ENCODE measurements around the gene MARCHF9. TPM values are rescaled to one million over a fixed set of nuclear protein-coding genes. Genes with fewer than 3 reads are reported as not detected.

Gene MARCHF9
- total RNA-seq, 4 donors from 2014 or later: 4.2 to 10.5 (median 5.2) TPM

- TF ChIP-seq CTCF (IDR thresholded peaks at IDR 0.05; ENCODE audit: low read depth): no peak
These were observed 37.8 kb upstream of the MARCHF9 start for GRCh38 chr12:57717131-57717530.

DNA sequence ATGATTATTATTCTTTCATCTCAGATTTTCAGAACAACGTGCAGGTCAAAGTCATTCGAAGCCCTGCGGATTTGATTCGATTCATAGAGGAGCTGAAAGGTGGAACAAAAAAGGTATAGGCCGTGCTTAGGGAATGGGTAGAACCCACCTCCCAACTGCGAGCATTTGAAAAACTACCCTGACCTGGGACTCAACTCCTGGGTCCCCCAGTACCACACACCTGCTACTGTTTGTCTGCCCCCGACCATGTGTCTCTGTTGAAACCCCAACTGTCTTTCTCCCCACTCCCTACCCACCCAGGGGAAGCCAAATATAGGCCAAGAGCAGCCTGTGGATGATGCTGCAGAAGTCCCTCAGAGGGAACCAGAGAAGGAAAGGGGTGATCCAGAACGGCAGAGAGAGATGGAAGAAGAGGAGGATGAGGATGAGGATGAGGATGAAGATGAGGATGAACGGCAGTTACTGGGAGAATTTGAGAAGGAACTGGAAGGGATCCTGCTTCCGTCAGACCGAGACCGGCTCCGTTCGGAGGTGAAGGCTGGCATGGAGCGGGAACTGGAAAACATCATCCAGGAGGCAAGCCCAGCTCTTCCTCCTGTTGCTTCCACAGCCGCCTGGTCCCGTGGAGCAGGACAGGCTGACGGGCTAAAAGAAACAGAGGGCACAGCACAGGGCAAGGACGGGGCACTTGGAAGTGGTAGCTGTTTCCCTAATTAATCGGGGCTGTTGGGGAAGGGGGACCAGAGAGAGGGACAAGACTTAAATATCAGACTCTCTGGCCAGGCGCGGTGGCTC lies 36.9 kb upstream of the MARCHF9 start:
- TF ChIP-seq CTCF (IDR thresholded peaks at IDR 0.05; ENCODE audit: low read depth): no peak

DNA sequence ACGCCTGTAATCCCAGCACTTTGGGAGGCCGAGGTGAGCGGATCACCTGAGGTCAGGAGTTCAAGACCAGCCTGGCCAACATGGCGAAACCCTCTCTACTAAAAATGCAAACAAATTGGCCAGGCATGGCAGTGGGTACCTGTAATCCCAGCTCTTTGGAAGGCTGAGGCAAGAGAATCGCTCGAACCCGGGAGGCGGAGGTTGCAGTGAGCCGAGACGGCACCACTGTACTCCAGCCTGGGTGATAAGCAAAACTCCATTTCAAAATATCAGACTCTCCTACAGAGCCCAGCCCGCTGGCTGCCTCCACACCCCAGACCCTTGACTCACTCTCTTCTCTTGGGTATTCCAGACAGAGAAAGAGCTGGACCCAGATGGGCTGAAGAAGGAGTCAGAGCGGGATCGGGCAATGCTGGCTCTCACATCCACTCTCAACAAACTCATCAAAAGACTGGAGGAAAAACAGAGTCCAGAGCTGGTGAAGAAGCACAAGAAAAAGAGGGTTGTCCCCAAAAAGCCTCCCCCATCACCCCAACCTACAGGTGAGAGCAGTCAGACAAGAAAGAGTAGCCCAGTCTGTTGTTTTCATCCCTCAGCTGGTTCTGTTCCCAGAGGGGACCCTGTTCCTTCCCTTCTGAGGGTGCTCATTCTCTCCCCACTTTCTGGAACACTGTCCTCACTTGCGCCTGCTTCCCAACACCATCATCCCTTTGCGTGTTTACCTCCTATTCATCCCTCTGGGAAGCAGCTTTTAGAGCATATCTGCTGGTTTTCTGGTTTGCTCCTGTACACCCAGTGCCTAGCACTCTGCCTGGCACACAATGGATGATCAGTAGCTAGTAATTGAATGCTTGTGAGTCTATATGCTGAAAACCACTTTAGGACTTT lies 36.0 kb upstream of the MARCHF9 start:
- no peak for TF ChIP-seq CTCF (IDR thresholded peaks at IDR 0.05; ENCODE audit: low read depth)

- TF ChIP-seq CTCF (IDR thresholded peaks at IDR 0.05; ENCODE audit: low read depth): no peak
These were observed 34.9 kb upstream of the MARCHF9 start for GRCh38 chr12:57719777-57720605.

- no peak for TF ChIP-seq CTCF (IDR thresholded peaks at IDR 0.05; ENCODE audit: low read depth)
These were observed 34.0 kb upstream of the MARCHF9 start for GRCh38 chr12:57720606-57721595.

Data from subcutaneous adipose tissue (tissue), 4 donors.